Measurements from ENCODE around the gene DBX1. TPM values are rescaled to one million over a fixed set of nuclear protein-coding genes. Genes with fewer than 3 reads are reported as not detected.

Gene DBX1
- total RNA-seq, 4 donors from 2014 or later: not detected

DNA sequence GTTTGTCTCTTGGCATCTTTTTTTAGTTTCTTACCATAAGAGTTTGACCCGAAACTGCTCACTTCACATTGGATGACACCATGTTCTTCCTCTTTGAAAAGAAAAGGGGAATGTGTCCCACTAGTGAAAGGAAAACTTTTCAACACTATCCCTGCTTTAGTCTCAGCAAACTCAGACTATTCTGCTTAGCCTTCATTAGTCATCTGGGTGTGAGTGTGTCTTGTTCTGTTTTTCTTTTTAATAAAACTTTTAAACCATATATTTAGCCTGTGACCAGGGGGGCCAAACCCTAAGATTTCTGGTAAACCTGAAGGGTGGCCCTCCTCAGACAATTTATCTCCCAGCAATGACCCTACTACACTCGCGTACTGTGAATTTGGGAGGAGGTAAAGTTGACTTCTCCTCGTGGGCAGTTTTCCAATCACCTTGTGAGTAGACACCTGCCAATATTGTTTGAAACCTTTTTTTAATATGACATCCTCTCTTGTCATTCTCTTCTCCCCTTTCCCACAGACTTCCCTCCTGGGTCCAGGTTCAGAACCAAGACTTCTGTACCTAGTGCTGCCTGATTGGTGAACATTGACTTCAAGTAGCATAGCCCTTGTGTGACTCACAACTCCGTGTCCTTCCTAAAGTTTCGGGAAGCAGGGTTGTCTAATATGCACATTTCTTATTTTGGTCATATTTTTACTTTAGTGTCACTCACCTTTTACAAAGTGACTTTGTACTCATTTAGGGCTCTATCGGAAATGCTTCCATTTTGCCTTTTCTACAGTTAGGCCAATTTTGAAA is 39.9 kb downstream of the DBX1 start:
- no peak for ATAC-seq (ENCODE audit: low FRiP score)
- TF ChIP-seq, protein P1, sequence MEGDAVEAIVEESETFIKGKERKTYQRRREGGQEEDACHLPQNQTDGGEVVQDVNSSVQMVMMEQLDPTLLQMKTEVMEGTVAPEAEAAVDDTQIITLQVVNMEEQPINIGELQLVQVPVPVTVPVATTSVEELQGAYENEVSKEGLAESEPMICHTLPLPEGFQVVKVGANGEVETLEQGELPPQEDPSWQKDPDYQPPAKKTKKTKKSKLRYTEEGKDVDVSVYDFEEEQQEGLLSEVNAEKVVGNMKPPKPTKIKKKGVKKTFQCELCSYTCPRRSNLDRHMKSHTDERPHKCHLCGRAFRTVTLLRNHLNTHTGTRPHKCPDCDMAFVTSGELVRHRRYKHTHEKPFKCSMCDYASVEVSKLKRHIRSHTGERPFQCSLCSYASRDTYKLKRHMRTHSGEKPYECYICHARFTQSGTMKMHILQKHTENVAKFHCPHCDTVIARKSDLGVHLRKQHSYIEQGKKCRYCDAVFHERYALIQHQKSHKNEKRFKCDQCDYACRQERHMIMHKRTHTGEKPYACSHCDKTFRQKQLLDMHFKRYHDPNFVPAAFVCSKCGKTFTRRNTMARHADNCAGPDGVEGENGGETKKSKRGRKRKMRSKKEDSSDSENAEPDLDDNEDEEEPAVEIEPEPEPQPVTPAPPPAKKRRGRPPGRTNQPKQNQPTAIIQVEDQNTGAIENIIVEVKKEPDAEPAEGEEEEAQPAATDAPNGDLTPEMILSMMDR (IDR thresholded peaks at IDR 0.05): no peak
- no peak for DNase-seq (ENCODE audit: low spot score)

DNA sequence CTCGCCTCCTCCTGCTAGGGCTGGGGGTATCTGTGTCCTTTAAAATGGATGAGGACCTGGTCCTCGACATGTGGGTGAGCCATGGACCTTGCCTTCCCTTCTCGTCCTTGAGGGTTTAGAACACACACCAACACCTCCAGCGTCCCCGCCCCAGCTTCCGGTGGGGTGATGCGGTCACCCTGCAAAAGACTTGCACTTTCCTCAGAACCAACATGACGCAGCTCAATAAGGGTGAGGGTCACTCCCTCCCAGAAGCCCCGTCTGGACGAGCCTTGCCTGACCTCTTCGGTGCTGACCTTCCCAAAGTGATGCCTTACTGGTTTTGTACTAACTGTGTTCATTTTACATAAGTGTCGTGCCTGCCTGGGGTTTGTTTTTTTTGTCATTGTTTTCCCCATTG is 41.0 kb downstream of the DBX1 start:
- no peak for DNase-seq (ENCODE audit: low spot score)
- no peak for ATAC-seq (ENCODE audit: low FRiP score)
- TF ChIP-seq, protein P1 (IDR thresholded peaks at IDR 0.05): no peak

DNA sequence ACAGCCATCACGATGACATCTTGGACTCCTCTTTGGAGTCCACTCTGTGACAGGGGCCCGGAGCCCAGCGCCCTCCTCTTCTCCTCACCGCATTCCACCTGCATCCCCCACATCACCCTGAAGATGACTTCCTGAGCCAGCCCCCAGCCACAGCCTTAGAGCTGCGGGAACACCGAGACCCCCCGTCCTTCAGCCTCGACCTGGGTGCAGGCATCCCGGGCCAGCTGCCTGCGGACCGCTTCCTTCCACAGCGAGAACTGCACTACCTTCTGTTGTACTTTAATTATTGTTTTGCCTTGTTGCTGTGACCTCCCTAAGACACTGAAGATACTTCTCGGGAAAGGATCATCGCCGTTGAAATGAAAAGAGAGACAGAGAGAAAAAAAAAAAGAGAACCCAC is 42.1 kb downstream of the DBX1 start:
- DNase-seq (ENCODE audit: low spot score) (no peak), ATAC-seq (ENCODE audit: low FRiP score) (no peak)
- TF ChIP-seq, protein P1 (IDR thresholded peaks at IDR 0.05): no peak

DNA sequence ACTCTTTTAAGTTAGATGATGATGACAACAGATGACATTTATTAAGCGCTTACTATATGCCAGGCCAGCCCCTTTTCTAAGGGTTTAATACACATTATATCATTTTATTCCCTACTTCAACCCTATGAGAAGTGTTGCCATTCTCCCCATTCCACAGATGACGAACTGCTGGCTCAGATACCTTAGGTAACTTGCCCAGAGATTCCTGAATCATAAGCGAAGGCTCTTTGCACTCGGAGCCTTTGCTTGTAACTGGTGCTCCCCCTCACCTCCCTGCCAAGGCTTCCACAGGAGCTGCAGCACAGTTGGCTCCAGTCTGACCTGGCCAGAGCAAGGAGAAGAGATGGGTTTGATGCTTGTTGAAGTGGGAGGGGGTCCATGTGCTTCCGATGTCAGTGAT is 43.0 kb downstream of the DBX1 start:
- ATAC-seq (ENCODE audit: low FRiP score) (no peak), DNase-seq (ENCODE audit: low spot score) (no peak)
- TF ChIP-seq, protein P1 (IDR thresholded peaks at IDR 0.05): no peak

DNA sequence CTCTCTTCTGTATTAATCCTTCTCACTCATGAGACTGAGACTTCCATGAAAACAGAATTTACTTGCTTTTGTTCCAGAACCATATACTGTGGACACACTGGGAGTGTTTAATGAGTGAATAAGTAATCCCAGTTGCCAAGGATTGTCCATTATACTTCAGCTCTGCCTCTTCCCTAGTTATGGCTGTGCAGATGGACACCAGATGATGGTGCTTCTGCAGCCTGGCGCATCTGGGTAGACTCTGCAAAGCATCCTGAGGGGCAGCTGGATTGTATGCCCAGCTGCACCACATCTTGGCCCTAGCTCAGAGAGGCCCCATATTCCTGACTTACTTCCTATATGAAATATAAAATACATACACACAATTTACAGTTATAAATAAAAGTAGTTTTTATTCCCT is 43.5 kb downstream of the DBX1 start:
- no peak for ATAC-seq (ENCODE audit: low FRiP score)
- TF ChIP-seq, protein P1 (IDR thresholded peaks at IDR 0.05): no peak
- DNase-seq (ENCODE audit: low spot score): no peak

DNA sequence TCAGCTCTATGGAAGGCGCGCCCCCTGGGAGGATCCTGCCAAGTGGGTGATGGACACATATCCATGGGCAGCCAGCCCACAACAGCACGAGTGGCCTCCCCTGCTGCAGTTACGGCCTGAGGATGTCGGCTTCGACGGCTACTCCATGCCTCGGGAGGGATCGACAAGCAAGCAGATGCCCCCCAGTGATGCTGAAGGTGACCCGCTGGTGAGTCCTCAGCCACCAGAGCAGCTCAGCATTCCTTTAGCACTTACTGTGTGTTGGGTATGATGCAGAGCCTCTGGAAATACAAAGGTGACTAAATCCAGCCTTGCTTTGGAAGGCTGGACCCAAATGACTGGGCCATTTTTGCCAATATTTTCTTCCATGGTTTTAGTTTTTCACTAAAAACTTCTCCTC is 45.7 kb downstream of the DBX1 start:
- TF ChIP-seq, protein P1 (IDR thresholded peaks at IDR 0.05): no peak
- DNase-seq (ENCODE audit: low spot score) (no peak), ATAC-seq (ENCODE audit: low FRiP score) (no peak)

DNA sequence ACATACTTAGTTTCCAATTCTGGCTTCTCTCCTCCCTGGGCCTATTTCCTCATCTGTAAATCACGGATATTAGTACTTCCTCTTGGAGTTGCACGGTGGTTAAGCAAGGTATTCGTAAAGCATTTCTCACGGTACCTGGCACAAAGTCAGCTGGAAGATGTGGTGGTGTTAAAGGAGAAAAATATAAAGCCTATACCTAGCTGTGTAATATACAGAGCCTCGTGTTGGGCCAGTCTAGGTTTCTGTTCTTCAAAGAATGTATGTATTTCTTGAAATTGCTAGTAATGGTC is 47.2 kb downstream of the DBX1 start:
- TF ChIP-seq, protein P1 (IDR thresholded peaks at IDR 0.05): no peak
- DNase-seq (ENCODE audit: low spot score) (no peak), ATAC-seq (ENCODE audit: low FRiP score) (no peak)

Data from omental fat pad (tissue), 4 donors.